Measurements from ENCODE around the gene HCFC1.

The HCFC1 gene

DNA sequence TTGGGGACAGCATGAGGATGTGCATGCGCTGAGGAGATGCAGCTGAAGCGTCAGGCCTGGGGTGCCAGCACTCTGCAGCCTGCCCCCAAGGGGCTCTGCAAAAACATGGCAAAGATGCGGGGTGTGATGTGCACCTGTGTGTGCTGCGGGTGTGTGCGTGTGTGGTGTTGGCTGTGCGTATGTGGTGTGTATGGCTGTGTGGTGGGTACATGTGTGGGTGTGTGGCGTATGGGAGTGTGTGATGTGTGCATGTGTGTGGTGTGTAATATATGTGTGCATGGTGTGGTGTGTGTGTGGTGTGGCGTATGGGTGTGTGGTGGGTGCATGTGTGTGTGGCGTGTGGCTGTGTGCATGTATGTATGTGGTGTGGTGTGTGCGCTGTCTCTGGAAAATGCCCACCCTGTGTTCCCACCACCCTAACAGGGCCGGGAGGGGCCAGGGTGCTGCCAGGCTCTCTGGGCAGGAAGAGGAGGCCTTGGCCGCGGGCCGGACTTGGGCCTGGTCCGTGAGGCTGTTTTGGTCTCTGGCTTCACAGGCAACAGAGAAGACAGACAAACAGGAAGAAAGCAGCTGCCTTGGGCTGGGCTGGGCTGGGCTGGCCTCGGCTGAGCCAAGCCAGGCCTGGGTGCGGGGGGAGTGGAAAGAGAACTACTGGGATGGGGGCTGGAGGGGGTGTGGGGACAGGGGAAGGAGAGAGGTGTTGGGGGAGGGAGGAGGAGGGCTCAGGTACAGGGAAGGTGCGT lies 68.2 kb downstream of the HCFC1 start:
- no peak for DNase-seq (ENCODE audit: low spot score)

DNA sequence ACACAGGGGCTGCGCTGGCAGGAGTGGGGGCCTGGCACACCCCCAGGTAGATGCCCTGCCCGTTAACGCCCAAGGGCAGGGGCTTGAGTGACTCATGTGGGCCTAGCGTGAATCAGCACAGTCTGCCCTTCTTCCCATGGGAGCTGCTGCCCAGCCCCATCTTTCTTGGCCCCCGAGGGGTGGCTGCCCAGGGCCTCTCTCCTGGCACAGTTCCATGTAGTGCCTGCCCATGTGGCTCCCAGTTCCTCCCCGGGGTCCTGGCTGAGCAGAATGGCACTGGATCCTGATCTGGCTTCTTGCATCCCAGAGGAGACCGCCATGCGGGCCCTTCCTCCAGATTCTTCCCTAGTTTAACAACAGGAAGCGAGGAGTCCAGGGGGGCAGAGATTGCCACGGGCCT lies 69.2 kb downstream of the HCFC1 start:
- no peak for DNase-seq (ENCODE audit: low spot score)

GRCh38 chrX:153901753-153902140 lies 69.9 kb downstream of the HCFC1 start:
- DNase-seq (ENCODE audit: low spot score) = no peak

DNA sequence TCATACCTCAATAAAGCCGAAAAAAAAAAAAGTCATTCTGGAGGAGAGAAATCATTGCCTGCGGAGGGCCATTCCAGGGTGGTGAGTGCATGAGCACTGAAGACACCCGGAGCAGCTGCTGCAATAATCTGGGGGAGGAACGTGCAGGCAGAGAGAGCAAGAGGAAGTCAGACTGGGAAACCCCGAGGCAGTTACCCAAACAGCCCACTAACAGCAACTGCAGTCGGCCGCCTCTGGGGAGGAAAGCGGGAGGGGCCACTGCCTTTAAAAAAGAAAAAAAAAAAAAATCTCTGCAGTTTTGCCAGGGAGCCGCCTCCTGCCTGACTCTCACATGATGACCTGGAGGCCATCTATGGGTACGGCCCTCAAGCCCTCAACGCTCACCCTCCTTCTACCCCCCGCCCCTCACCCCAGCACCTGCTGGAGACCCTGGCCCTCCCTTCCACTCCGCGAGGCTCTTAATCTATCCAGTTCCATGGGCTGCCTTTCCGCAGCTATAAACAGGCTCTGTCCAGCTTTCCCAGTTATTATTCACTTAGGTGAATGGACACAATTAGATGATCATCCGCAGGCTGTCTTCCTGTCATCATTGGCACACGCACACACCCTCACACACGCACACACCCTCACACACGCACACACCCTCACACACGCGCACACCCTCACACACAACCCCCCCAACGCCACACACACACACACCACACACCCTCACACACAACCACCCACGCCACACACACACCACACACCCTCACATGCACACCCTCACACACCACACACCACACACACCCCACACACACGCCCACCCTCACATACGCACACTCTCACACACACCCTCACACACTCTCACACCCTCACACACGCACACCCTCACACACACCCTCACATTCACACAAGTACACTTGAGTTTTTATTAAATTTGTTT lies 70.5 kb downstream of the HCFC1 start:
- peak; percentile 14 for DNase-seq (ENCODE audit: low spot score)

DNA sequence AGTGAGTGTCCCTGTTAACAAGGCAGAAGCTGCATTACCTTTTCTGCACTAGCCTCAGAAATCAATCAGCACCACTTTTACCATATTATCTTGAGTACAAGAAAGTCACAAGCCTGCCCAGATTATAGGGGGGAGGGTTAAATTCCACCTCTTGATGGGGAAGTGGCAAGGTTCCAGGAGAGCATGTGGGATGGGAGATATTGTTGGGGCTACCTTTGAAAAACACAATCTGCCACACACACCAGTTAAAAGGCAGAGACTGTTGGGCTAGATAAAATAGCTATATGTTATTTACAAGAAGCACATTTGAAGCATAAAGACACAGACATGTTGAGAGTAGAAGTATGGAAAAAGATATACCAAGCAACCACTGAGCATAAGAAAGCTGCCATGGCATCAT lies 73.7 kb downstream of the HCFC1 start:
- no peak for DNase-seq (ENCODE audit: low spot score)

Data from pons (tissue), 1 donor.